Brain microvascular endothelial cell (primary cell): ENCODE data around the gene KCNH1.

ENCODE experiments used
- DNase-seq: peaks from one replicate; pipeline ENCODE4 v3.0.0-alpha.2; 2020
- H3K27ac ChIP-seq: fragments of 250-450 bp; sonication (Bioruptor Pico); 2 replicates; pipeline ENCODE4 v1.5.1; 2020; ENCODE audit warnings: mild to moderate bottlenecking, moderate library complexity
- H3K27me3 ChIP-seq: fragments of 250-450 bp; sonication (Bioruptor Pico); replicated peaks from 2 replicates; pipeline ENCODE4 v1.5.1; 2020; ENCODE audit warnings: mild to moderate bottlenecking
- H3K36me3 ChIP-seq: fragments of 250-450 bp; sonication (Bioruptor Pico); replicated peaks from 2 replicates; pipeline ENCODE4 v1.5.1; 2020; ENCODE audit warnings: mild to moderate bottlenecking
- H3K4me3 ChIP-seq: 2 replicates; pipeline ENCODE4 v1.5.1; 2011; ENCODE audit warnings: low read depth, mild to moderate bottlenecking, control low read depth, low read length, moderate library complexity
- CTCF ChIP-seq: IDR thresholded peaks from 2 replicates; pipeline ENCODE4 v1.5.1; 2011; ENCODE audit warnings: low read depth, mild to moderate bottlenecking, moderate library complexity, low read length, control low read depth, inconsistent platforms; ENCODE audit errors: missing control alignments
- in situ Hi-C: cut with HindIII; loops from 2 replicates; pipeline ENCODE4 v1.10.0; 2017; ENCODE audit warnings: low sequenced_read_pairs, low pct_ligation_motif_present

The KCNH1 gene

GRCh38 chr1:210698661-210699060, 435.3 kb downstream of the KCNH1 start:
- H3K36me3 ChIP-seq, result no peaks in the 10 kb centered on the region
- no peak overlapping the region for H3K27ac ChIP-seq
- no peaks in the 10 kb centered on the region for H3K27me3 ChIP-seq
- in situ Hi-C loops, result no loop called here
- H3K4me3 ChIP-seq, result no peak overlapping the region
- TF ChIP-seq CTCF, result no peak
- DNase-seq, result no peak

- TF ChIP-seq CTCF, result no peak
Observed at GRCh38 chr1:210697185-210697584, 436.8 kb downstream of the KCNH1 start.

GRCh38 chr1:210696709-210697108, 437.2 kb downstream of the KCNH1 start:
- Histone ChIP-seq H3K36me3 (no peaks in the 10 kb centered on the region), H3K27ac (no peak overlapping the region), H3K27me3 (no peaks in the 10 kb centered on the region), H3K4me3 (no peak overlapping the region)
- TF ChIP-seq CTCF, result no peak
- no peak for DNase-seq
- in situ Hi-C loops, result no loop called here

More at GRCh38 chr1:210697185-210697584, 436.8 kb downstream of the KCNH1 start:
- no peak for DNase-seq
- H3K27me3 ChIP-seq, result no peaks in the 10 kb centered on the region
- H3K4me3 ChIP-seq, result no peak overlapping the region
- H3K27ac ChIP-seq, result no peak overlapping the region
- H3K36me3 ChIP-seq, result no peaks in the 10 kb centered on the region
- in situ Hi-C loops, result no loop called here

GRCh38 chr1:210695026-210695425, 438.9 kb downstream of the KCNH1 start:
- no peaks in the 10 kb centered on the region for H3K27me3 ChIP-seq
- no peak overlapping the region for H3K4me3 ChIP-seq
- H3K36me3 ChIP-seq, result no peaks in the 10 kb centered on the region
- in situ Hi-C loops, result no loop called here
- H3K27ac ChIP-seq, result no peak overlapping the region
- DNase-seq, result no peak
- TF ChIP-seq CTCF, result no peak

- in situ Hi-C loops, result no loop called here
- no peaks in the 10 kb centered on the region for H3K27me3 ChIP-seq
- no peak for TF ChIP-seq CTCF
- H3K4me3 ChIP-seq, result no peak overlapping the region
- H3K27ac ChIP-seq, result no peak overlapping the region
- no peak for DNase-seq
- no peaks in the 10 kb centered on the region for H3K36me3 ChIP-seq
Observed at GRCh38 chr1:210692796-210693195, 441.2 kb downstream of the KCNH1 start.

- H3K36me3 ChIP-seq, result no peaks in the 10 kb centered on the region
- no peak for TF ChIP-seq CTCF
- H3K27ac ChIP-seq, result no peak overlapping the region
- DNase-seq, result no peak
- no peak overlapping the region for H3K4me3 ChIP-seq
- in situ Hi-C loops, result no loop called here
- no peaks in the 10 kb centered on the region for H3K27me3 ChIP-seq
Observed at GRCh38 chr1:210691039-210691610, 442.8 kb downstream of the KCNH1 start.
